Uterus (tissue), 2 donors: Measurements from ENCODE around the gene INPP5A.

Source experiments
- CTCF ChIP-seq, 4 experiments: fragments of 200-600 bp in 2 of 4; fragments of 450-650 bp in 2 of 4; sonication (generic) in 2 of 4; IDR thresholded peaks; one replicate each; pipeline ENCODE4 v1.5.1; 2016 to 2019; ENCODE audit warnings: antibody characterized with exemption in 4 of 4, mild to moderate bottlenecking in 2 of 4, moderate library complexity in 1 of 4
- POLR2A ChIP-seq, 2 donors: fragments of 450-650 bp; IDR thresholded peaks; one replicate each; pipeline ENCODE4 v1.6.1; 2016; ENCODE audit warnings: antibody characterized with exemption in 2 of 2, mild to moderate bottlenecking in 1 of 2, moderate library complexity in 1 of 2

- TF ChIP-seq CTCF (IDR thresholded peaks at IDR 0.05) (no peak), POLR2A (IDR thresholded peaks at IDR 0.05) (no peak)
Observed at GRCh38 chr10:132705943-132706342, 168.4 kb downstream of the INPP5A start.
